ENCODE measurements around the gene ANKRD16.

The ANKRD16 gene

DNA sequence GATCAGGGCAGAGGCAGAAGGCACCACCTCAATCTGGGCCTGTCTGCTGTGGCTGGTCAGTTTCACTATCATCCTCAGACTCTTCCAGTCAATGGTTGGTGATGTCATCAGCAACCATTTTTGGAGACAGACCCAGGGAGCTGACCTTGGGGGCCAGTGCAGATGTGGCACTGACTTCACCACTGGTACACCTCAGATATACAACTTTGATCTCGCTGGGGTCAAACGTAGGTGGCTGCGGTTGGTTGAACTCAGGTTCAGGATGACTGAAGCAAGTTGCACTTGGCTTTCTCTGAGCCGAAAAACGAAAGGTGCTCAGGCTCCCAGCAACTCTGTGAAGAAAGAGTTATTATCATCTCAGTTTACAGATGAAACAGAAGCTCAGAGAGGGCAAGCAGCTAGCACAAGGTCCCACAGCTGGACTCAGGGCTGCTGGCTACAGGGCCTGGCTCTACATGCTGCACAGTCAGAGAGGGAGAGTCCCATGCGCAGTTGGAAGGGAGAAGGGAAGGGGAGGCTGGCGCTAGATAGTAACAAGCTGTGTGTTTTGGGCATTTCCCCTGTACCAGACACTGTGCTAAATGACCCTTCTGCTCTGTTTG is 27.2 kb downstream of the ANKRD16 start:
- H3K9me3 ChIP-seq (ENCODE audit: insufficient read depth, low read length, severe bottlenecking), result no peaks in the 10 kb centered on the region
- no peak overlapping the region for H3K9ac ChIP-seq (ENCODE audit: low read depth, low read length)
- no peak for DNase-seq
- no peaks in the 10 kb centered on the region for H3K27me3 ChIP-seq (ENCODE audit: insufficient read depth, low read length, poor library complexity)
- H3K36me3 ChIP-seq (ENCODE audit: insufficient read depth, low read length), result no peaks in the 10 kb centered on the region
- H4K20me1 ChIP-seq (ENCODE audit: insufficient read depth, low read length), result no peaks in the 10 kb centered on the region
- no peak overlapping the region for H3K4me2 ChIP-seq (ENCODE audit: insufficient read depth, low read length)
- no peaks in the 10 kb centered on the region for H3K79me2 ChIP-seq (ENCODE audit: insufficient read depth, low read length)
- TF ChIP-seq, protein P1, sequence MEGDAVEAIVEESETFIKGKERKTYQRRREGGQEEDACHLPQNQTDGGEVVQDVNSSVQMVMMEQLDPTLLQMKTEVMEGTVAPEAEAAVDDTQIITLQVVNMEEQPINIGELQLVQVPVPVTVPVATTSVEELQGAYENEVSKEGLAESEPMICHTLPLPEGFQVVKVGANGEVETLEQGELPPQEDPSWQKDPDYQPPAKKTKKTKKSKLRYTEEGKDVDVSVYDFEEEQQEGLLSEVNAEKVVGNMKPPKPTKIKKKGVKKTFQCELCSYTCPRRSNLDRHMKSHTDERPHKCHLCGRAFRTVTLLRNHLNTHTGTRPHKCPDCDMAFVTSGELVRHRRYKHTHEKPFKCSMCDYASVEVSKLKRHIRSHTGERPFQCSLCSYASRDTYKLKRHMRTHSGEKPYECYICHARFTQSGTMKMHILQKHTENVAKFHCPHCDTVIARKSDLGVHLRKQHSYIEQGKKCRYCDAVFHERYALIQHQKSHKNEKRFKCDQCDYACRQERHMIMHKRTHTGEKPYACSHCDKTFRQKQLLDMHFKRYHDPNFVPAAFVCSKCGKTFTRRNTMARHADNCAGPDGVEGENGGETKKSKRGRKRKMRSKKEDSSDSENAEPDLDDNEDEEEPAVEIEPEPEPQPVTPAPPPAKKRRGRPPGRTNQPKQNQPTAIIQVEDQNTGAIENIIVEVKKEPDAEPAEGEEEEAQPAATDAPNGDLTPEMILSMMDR (IDR thresholded peaks at IDR 0.05; ENCODE audit: borderline replicate concordance, extremely low read depth, low read length, poor library complexity, severe bottlenecking), result no peak
- no peak for TF ChIP-seq EZH2 (IDR thresholded peaks at IDR 0.05; ENCODE audit: borderline replicate concordance, low read depth, low read length, severe bottlenecking)
- no peaks in the 10 kb centered on the region for H3K4me1 ChIP-seq (ENCODE audit: insufficient read depth, low read length)
- H3K4me3 ChIP-seq (ENCODE audit: low read depth in 1 of 2, low read length in 2 of 2), result no peak overlapping the region
- no peak for ATAC-seq (ENCODE audit: insufficient read depth, low read depth)
- H3K27ac ChIP-seq (ENCODE audit: low read length), result no peak overlapping the region
- no peak overlapping the region for H2AFZ ChIP-seq (ENCODE audit: low read depth, low read length)

DNA sequence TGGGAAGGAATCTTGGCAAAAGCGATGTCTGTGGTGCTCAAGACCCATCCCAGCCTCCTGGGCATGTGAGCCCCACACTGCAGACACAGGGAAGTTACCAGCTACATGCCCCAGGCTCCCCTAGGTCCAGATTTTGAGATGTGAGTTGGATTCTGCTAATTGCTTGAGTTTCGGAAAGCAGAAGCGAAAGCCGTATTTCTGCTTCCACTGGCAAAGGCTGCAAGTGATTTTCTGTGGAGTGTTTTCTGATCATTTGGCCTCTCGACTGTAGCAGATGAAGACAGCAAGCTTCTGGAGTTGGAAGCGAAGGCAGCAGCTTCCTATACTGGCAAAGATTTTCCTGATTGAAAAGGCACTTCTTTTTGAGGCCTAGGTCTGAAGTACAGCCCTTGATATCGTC is 29.6 kb downstream of the ANKRD16 start:
- Histone ChIP-seq H3K79me2 (ENCODE audit: insufficient read depth, low read length) (no peaks in the 10 kb centered on the region), H3K4me1 (ENCODE audit: insufficient read depth, low read length) (no peaks in the 10 kb centered on the region), H3K27me3 (ENCODE audit: insufficient read depth, low read length, poor library complexity) (no peaks in the 10 kb centered on the region), H3K27ac (ENCODE audit: low read length) (no peak overlapping the region), H3K4me3 (ENCODE audit: low read depth in 1 of 2, low read length in 2 of 2) (no peak overlapping the region), H3K36me3 (ENCODE audit: insufficient read depth, low read length) (no peaks in the 10 kb centered on the region), H4K20me1 (ENCODE audit: insufficient read depth, low read length) (no peaks in the 10 kb centered on the region), H3K9me3 (ENCODE audit: insufficient read depth, low read length, severe bottlenecking) (no peaks in the 10 kb centered on the region), H3K9ac (ENCODE audit: low read depth, low read length) (no peak overlapping the region), H3K4me2 (ENCODE audit: insufficient read depth, low read length) (no peak overlapping the region), H2AFZ (ENCODE audit: low read depth, low read length) (no peak overlapping the region)
- no peak for ATAC-seq (ENCODE audit: insufficient read depth, low read depth)
- TF ChIP-seq EZH2 (IDR thresholded peaks at IDR 0.05; ENCODE audit: borderline replicate concordance, low read depth, low read length, severe bottlenecking), result no peak
- TF ChIP-seq, protein P1 (IDR thresholded peaks at IDR 0.05; ENCODE audit: borderline replicate concordance, extremely low read depth, low read length, poor library complexity, severe bottlenecking), result no peak
- no peak for DNase-seq

DNA sequence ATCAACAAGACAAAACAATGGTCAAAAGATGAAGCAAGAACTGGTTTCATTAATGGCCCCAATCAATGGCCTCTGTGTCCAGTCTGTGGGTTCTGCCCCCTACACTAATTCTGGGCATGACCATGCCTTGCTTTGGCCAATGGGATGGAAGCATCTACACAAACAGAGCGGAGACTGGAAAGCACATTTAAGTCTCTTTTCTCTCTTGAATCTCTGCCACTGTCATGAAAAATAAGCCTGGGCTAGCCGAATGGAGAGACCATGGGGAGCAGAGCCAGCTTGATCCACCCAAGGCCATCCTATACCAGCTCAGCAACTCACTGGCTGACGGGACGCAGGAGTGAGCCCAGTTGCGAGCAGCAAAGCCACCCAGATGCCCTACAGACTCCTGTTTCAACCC is 30.9 kb downstream of the ANKRD16 start:
- H3K9me3 ChIP-seq (ENCODE audit: insufficient read depth, low read length, severe bottlenecking), result no peaks in the 10 kb centered on the region
- no peak overlapping the region for H3K9ac ChIP-seq (ENCODE audit: low read depth, low read length)
- no peaks in the 10 kb centered on the region for H3K79me2 ChIP-seq (ENCODE audit: insufficient read depth, low read length)
- ATAC-seq (ENCODE audit: insufficient read depth, low read depth), result no peak
- no peak overlapping the region for H2AFZ ChIP-seq (ENCODE audit: low read depth, low read length)
- H3K27ac ChIP-seq (ENCODE audit: low read length), result no peak overlapping the region
- no peak overlapping the region for H3K4me3 ChIP-seq (ENCODE audit: low read depth in 1 of 2, low read length in 2 of 2)
- no peak for TF ChIP-seq EZH2 (IDR thresholded peaks at IDR 0.05; ENCODE audit: borderline replicate concordance, low read depth, low read length, severe bottlenecking)
- TF ChIP-seq, protein P1 (IDR thresholded peaks at IDR 0.05; ENCODE audit: borderline replicate concordance, extremely low read depth, low read length, poor library complexity, severe bottlenecking), result no peak
- no peak for DNase-seq
- H3K36me3 ChIP-seq (ENCODE audit: insufficient read depth, low read length), result no peaks in the 10 kb centered on the region
- no peaks in the 10 kb centered on the region for H4K20me1 ChIP-seq (ENCODE audit: insufficient read depth, low read length)
- H3K4me1 ChIP-seq (ENCODE audit: insufficient read depth, low read length), result no peaks in the 10 kb centered on the region
- no peaks in the 10 kb centered on the region for H3K27me3 ChIP-seq (ENCODE audit: insufficient read depth, low read length, poor library complexity)
- no peak overlapping the region for H3K4me2 ChIP-seq (ENCODE audit: insufficient read depth, low read length)

DNA sequence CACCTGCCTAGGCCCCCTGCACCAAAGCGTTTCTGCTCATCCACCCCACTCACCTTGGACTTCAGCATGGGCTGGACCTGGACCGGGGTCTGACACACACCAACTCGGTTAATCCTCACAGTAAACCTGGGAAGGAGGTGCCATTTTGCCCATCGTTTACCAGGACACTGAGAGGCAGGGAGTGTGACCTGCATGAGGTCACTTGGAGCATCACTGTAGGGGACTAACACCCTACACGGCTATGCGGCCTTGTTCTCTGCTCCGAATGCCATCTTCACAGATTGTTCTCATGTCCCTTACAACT is 33.0 kb downstream of the ANKRD16 start:
- H4K20me1 ChIP-seq (ENCODE audit: insufficient read depth, low read length), result no peaks in the 10 kb centered on the region
- no peaks in the 10 kb centered on the region for H3K79me2 ChIP-seq (ENCODE audit: insufficient read depth, low read length)
- H3K36me3 ChIP-seq (ENCODE audit: insufficient read depth, low read length), result no peaks in the 10 kb centered on the region
- ATAC-seq (ENCODE audit: insufficient read depth, low read depth) (no peak), DNase-seq (no peak)
- H3K9me3 ChIP-seq (ENCODE audit: insufficient read depth, low read length, severe bottlenecking), result no peaks in the 10 kb centered on the region
- no peak overlapping the region for H3K9ac ChIP-seq (ENCODE audit: low read depth, low read length)
- no peak overlapping the region for H3K27ac ChIP-seq (ENCODE audit: low read length)
- no peaks in the 10 kb centered on the region for H3K27me3 ChIP-seq (ENCODE audit: insufficient read depth, low read length, poor library complexity)
- TF ChIP-seq, protein P1 (IDR thresholded peaks at IDR 0.05; ENCODE audit: borderline replicate concordance, extremely low read depth, low read length, poor library complexity, severe bottlenecking), result no peak
- TF ChIP-seq EZH2 (IDR thresholded peaks at IDR 0.05; ENCODE audit: borderline replicate concordance, low read depth, low read length, severe bottlenecking), result no peak
- no peaks in the 10 kb centered on the region for H3K4me1 ChIP-seq (ENCODE audit: insufficient read depth, low read length)
- H2AFZ ChIP-seq (ENCODE audit: low read depth, low read length), result no peak overlapping the region
- no peak overlapping the region for H3K4me2 ChIP-seq (ENCODE audit: insufficient read depth, low read length)
- H3K4me3 ChIP-seq (ENCODE audit: low read depth in 1 of 2, low read length in 2 of 2), result no peak overlapping the region

Measured in DND-41 (cell line).